ENCODE results near the gene CNTN4.

CNTN4 gene

DNA sequence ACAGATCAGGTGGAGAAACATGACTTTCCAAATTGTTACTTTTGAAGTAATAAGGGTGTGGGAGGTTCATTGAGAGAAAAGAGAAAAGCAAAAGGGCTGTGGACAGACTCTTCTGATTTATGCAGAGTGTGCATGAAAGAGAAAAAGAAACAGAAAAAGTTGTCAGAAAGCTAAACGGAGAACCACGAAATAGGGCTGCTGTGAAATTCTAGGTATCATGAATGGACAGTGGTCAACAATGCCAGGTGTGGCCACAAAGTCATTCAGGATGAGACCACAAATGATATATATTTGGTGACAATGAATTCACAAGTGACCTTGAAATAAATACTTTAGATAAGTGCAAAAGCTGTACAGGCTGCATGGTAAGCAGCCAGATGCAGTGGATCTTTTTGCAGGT, 841.4 kb downstream of the CNTN4 start:
- H3K9me3 Mint-ChIP-seq = no peaks in the 10 kb centered on the region
- no peaks in the 10 kb centered on the region for H3K4me1 Mint-ChIP-seq (ENCODE audit: low read depth)
- H3K4me3 Mint-ChIP-seq = no peak overlapping the region
- no peaks in the 10 kb centered on the region for H3K27me3 Mint-ChIP-seq
- H3K36me3 Mint-ChIP-seq (ENCODE audit: low read depth) = no peaks in the 10 kb centered on the region
- no peak overlapping the region for H3K27ac Mint-ChIP-seq
- intact Hi-C loops (cut with micrococcal nuclease) = no loop called here

DNA sequence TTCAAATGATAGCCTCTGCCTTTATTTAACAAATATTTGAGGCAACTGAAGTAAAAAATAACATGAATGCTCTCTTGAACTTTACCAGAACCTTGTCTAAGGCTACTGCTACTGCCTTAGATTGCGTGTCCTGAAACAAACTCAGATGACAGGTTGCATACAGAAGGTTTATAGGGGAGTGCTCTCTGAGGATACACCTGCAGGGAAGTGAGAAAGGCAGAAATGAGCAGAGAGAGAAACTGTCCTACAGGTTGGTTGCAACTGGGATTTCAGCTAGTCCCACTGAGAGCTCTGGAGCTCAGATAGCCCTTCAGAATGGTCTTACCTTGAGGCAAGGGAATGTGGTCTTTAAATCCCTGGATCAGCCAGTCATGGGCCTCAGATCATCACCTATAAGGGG, 846.0 kb downstream of the CNTN4 start:
- Mint-ChIP-seq H3K36me3 (ENCODE audit: low read depth) (no peaks in the 10 kb centered on the region), H3K27ac (no peak overlapping the region), H3K4me3 (no peak overlapping the region), H3K9me3 (no peaks in the 10 kb centered on the region), H3K4me1 (ENCODE audit: low read depth) (no peaks in the 10 kb centered on the region), H3K27me3 (no peaks in the 10 kb centered on the region)
- intact Hi-C loops (cut with micrococcal nuclease) = no loop called here

DNA sequence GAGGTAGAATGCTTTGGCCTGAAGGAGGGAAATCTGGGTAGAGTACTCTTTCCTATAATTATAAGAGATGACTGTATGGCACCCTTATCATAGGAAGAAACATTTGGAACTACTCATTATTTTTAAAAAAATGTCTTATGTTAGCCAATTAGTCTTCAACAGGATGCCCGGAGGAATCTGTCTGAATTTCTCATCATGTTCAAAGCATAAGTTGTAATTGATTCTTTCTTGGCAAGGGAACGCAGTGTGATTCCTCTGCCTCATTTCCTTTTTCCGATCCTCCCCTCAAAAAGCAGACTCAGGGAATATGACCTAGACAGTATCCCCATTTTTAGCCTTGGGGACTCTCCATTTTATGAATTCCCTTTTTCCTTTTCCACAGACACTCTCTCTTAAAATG, 846.5 kb downstream of the CNTN4 start:
- no peak overlapping the region for H3K27ac Mint-ChIP-seq
- no peaks in the 10 kb centered on the region for H3K9me3 Mint-ChIP-seq
- no peaks in the 10 kb centered on the region for H3K27me3 Mint-ChIP-seq
- intact Hi-C loops (cut with micrococcal nuclease) = no loop called here
- no peaks in the 10 kb centered on the region for H3K4me1 Mint-ChIP-seq (ENCODE audit: low read depth)
- no peaks in the 10 kb centered on the region for H3K36me3 Mint-ChIP-seq (ENCODE audit: low read depth)
- no peak overlapping the region for H3K4me3 Mint-ChIP-seq

DNA sequence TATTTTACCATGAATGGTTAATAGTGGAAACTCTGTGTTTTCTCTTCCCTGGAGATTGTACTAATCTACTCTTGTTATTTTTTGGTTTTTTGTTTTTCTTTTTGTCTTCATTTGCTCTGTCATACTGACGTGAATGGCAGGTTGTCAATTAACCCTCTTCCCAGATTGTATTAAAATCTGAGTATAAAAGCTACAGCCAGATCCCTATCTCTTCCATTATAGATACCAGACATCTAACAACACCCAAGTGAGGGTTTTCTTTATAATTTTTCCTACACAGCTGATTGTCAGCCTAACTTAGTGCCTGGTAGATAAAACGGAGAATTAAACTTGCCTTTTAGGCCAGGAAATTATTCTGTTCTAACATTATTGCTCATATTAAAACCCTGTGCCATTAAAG, 848.9 kb downstream of the CNTN4 start:
- H3K9me3 Mint-ChIP-seq = no peaks in the 10 kb centered on the region
- intact Hi-C loops (cut with micrococcal nuclease) = no loop called here
- H3K27me3 Mint-ChIP-seq = no peaks in the 10 kb centered on the region

DNA sequence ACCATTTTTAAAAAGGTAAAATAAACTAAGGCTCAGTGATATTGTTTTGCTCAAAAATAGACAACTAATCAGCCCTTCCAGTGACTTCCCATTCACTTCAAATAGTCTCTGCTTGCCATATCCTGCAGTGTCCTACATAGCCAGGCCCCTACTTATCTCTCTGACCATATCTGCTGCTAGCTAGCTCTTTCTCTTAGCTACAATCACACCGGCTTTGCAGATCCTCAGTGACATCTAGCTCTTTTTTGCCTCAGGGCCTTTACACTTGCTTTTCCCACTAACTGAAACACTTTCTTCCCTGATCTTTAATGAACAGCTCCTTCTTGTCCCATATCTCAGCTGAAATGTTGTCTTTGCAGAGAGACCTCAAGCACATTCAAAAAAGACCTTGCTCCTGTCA, 850.2 kb downstream of the CNTN4 start:
- H3K4me3 Mint-ChIP-seq = no peak overlapping the region
- H3K9me3 Mint-ChIP-seq = no peaks in the 10 kb centered on the region

More for the DNA sequence above, 848.9 kb downstream of the CNTN4 start:
- Mint-ChIP-seq H3K4me3 (no peak overlapping the region), H3K36me3 (ENCODE audit: low read depth) (no peaks in the 10 kb centered on the region), H3K4me1 (ENCODE audit: low read depth) (no peaks in the 10 kb centered on the region), H3K27ac (no peak overlapping the region)

DNA sequence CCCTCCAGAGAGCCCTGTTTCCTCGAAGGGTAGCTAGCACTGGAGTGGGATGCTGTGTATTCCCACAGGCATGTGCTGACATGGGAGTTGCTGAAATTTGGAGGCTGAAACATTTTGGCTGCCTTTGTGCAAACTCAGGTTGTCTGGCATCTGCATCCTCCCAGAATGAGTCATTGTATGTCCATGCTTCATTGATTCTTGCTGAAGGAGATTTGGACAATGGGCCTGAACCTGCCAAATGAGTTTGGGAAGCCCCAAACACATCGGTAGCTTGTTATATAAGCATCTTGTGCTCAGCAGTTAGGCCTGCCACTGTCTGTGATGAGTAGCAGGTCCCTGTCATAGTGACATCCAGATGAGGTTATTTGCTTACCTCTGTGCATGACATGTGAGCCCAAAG, 851.5 kb downstream of the CNTN4 start:
- intact Hi-C loops (cut with micrococcal nuclease) = no loop called here
- Mint-ChIP-seq H3K4me3 (no peak overlapping the region), H3K4me1 (ENCODE audit: low read depth) (no peaks in the 10 kb centered on the region), H3K27me3 (no peaks in the 10 kb centered on the region), H3K36me3 (ENCODE audit: low read depth) (no peaks in the 10 kb centered on the region), H3K27ac (no peak overlapping the region), H3K9me3 (no peaks in the 10 kb centered on the region)

More for the DNA sequence above, 850.2 kb downstream of the CNTN4 start:
- Mint-ChIP-seq H3K36me3 (ENCODE audit: low read depth) (no peaks in the 10 kb centered on the region), H3K27me3 (no peaks in the 10 kb centered on the region), H3K4me1 (ENCODE audit: low read depth) (no peaks in the 10 kb centered on the region), H3K27ac (no peak overlapping the region)
- intact Hi-C loops (cut with micrococcal nuclease) = no loop called here

DNA sequence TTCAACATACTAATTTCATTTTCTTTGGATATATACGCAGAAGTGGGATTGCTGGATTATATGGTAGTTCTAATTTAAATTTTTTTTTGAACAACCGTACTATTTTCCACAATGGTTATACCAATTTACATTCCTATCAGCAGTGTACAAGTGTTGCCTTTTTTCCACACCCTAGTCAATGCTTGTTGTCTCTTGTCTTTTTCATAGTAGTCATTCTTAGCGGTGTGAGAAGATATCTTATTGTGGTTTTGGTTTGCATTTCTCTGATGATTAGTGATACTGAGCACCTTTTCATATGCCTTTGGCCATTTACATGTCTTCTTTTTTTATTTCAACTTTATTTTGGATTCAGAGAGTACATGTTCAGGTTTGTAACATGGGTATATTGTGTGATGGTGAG, 858.4 kb downstream of the CNTN4 start:
- Mint-ChIP-seq H3K36me3 (ENCODE audit: low read depth) (no peaks in the 10 kb centered on the region), H3K4me3 (no peak overlapping the region), H3K27ac (no peak overlapping the region), H3K27me3 (no peaks in the 10 kb centered on the region), H3K9me3 (no peaks in the 10 kb centered on the region), H3K4me1 (ENCODE audit: low read depth) (no peaks in the 10 kb centered on the region)
- intact Hi-C loops (cut with micrococcal nuclease) = no loop called here

DNA sequence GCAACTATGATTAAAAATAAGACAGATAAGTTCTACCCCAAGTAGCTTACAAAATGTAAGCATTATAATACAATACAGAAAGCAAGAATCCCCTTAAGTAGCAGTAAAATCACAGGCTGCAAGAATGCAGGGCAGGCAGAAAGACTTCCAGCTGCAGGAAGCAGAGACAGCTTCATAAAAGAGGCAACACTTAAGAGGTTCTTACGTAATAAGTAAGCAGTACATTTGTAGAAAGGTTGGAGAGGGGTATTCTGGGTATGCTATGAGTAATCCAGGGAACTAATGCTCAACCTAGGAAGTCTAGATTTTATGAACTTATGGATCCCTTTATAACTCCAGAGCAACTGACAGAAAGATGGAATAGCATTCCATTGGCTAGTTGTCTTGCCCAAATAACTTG, 859.9 kb downstream of the CNTN4 start:
- Mint-ChIP-seq H3K27me3 (no peaks in the 10 kb centered on the region), H3K9me3 (no peaks in the 10 kb centered on the region), H3K36me3 (ENCODE audit: low read depth) (no peaks in the 10 kb centered on the region), H3K4me3 (no peak overlapping the region), H3K4me1 (ENCODE audit: low read depth) (no peaks in the 10 kb centered on the region), H3K27ac (no peak overlapping the region)
- intact Hi-C loops (cut with micrococcal nuclease) = no loop called here

DNA sequence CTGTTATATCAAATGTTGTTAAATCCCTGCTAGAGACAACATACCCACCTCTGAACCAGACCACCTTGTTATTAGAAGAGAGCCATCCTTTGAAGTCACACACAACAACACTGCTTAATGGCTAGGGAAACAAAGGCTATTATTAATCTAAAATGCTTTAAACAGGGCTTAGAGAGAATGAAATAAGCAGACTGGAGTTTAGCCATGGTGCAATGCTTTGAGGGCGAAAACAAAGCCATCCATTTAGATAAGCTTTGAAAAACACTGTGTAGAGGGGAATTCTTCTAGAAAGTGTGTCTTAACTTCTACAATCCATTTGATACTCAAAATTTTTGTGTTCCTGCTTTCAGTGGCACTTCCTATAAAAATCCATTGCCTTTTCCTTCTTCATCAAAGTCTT, 862.9 kb downstream of the CNTN4 start:
- no peaks in the 10 kb centered on the region for H3K27me3 Mint-ChIP-seq
- H3K27ac Mint-ChIP-seq = no peak overlapping the region
- intact Hi-C loops (cut with micrococcal nuclease) = no loop called here
- H3K36me3 Mint-ChIP-seq (ENCODE audit: low read depth) = no peaks in the 10 kb centered on the region
- H3K4me1 Mint-ChIP-seq (ENCODE audit: low read depth) = no peaks in the 10 kb centered on the region
- H3K4me3 Mint-ChIP-seq = no peak overlapping the region
- no peaks in the 10 kb centered on the region for H3K9me3 Mint-ChIP-seq

DNA sequence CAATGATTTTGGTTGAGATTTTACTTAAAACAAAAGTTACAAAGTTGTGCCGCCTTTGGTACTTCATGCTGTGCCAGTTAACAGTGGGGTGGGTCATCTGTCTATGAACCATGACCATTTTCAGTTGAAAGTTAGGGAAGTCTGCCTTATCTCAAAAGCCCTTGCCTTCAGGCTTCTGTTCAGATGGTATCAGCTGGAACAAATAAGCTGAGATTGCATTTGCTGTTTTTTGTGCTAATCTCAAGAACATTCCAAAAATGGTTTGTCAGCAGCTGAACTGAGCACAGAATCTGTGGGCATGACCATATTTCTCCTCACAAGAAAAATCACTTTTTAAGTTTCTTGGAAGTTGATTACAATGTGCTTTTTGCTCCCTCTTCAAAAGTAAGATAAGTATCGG, 869.2 kb downstream of the CNTN4 start:
- Mint-ChIP-seq H3K9me3 (no peaks in the 10 kb centered on the region), H3K27me3 (no peaks in the 10 kb centered on the region), H3K4me1 (ENCODE audit: low read depth) (no peaks in the 10 kb centered on the region), H3K36me3 (ENCODE audit: low read depth) (no peaks in the 10 kb centered on the region), H3K27ac (no peak overlapping the region), H3K4me3 (no peak overlapping the region)
- intact Hi-C loops (cut with micrococcal nuclease) = no loop called here

DNA sequence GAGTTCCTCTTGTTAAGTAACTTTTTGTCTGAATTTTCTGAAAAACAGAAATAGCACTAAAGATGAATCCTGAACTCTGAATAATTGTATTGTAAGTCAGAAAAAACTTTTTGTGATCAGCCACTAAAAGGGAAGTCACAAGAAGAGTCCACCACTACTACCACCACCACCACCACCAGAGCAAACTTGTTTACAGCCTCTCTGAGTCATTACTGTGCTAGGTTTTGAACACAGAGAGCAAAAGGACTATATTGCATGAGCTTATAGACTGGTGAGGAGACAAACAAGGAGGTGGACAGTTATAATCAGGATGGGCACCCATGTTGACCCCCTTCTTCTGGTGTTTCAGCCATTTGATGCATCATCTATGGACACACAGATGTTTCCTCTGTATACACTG, 869.8 kb downstream of the CNTN4 start:
- no peaks in the 10 kb centered on the region for H3K27me3 Mint-ChIP-seq
- no peak overlapping the region for H3K4me3 Mint-ChIP-seq
- H3K36me3 Mint-ChIP-seq (ENCODE audit: low read depth) = no peaks in the 10 kb centered on the region
- H3K9me3 Mint-ChIP-seq = no peaks in the 10 kb centered on the region
- intact Hi-C loops (cut with micrococcal nuclease) = no loop called here
- no peak overlapping the region for H3K27ac Mint-ChIP-seq
- no peaks in the 10 kb centered on the region for H3K4me1 Mint-ChIP-seq (ENCODE audit: low read depth)

DNA sequence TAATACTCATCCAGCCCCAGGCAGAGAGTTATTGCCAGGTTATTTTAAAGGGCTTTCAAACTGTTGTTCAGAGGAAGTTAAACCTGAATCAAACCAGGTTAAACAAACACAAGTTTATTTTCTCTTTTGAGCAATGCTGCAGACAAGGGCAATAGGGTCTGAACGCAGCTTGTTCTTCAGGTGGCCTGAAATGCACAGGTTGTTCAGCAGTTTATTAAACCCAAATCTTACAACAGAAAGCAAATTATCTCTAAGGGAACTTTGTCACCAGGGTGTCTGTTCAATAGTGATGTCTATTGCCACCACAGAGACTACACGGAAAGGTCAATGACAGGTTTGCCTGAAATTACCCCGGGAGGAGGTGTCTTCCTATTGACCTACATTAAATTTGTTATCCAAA, 877.5 kb downstream of the CNTN4 start:
- Mint-ChIP-seq H3K36me3 (ENCODE audit: low read depth) (no peaks in the 10 kb centered on the region), H3K4me1 (ENCODE audit: low read depth) (no peaks in the 10 kb centered on the region), H3K27ac (no peak overlapping the region), H3K4me3 (no peak overlapping the region), H3K27me3 (no peaks in the 10 kb centered on the region), H3K9me3 (no peaks in the 10 kb centered on the region)
- intact Hi-C loops (cut with micrococcal nuclease) = no loop called here

DNA sequence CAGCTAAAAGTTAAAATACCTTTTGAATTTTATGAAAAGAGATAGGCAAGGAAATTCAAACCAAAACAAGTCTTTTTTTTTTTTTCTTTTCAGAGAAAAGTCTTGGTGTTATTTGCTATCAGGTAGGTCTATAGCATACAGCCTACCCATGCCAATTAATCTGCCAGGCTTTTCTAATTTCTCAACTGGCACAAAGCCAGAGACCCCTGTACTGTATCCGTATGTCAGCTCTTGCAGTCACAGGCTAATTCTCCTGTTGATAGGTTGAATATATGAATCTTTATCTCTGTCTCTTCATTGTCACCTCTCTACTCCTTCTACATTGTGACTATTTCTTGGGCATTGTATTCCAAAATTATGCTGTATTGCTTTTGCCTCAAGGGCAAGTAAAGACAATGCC, 878.1 kb downstream of the CNTN4 start:
- H3K4me3 Mint-ChIP-seq = no peak overlapping the region
- no peak overlapping the region for H3K27ac Mint-ChIP-seq
- H3K27me3 Mint-ChIP-seq = no peaks in the 10 kb centered on the region
- H3K4me1 Mint-ChIP-seq (ENCODE audit: low read depth) = no peaks in the 10 kb centered on the region
- H3K9me3 Mint-ChIP-seq = peaks cover 1% of the 10 kb centered on the region
- H3K36me3 Mint-ChIP-seq (ENCODE audit: low read depth) = no peaks in the 10 kb centered on the region
- intact Hi-C loops (cut with micrococcal nuclease) = no loop called here

DNA sequence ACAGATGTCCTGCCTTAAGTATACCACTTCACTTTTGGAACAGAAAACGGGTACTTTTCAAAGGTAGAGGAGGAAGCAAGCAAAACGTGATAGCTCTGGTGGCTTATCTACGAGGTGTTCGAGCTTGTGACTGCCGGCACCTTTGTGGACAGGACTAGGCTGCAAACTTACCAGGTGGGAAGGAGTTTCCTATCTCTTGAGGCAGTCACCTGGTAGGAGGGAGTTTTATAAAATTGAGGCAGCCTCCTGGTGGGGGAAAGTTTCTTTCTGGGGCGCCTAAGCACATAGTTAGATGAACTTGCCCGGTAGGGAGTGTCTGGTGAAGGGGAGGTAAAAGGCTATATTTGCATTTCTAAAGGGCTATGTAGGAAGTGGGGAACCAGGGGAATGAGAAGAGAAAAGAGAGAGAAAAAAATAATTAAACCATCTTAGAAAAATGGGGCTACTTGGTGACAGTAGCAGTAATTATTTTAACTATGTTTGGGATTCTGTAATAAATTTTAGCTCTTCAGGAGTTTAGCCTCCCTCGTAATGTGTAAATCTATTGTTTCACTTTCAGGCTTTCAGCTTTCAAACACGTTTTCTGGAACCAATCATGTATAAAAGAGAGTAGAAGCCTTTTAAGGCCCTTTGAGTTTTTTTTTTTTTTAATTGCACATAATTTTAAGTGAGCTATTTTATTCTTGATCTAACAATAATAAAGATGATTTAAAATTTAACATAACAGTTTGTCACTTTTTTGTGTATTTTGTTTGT, 880.5 kb downstream of the CNTN4 start:
- no peaks in the 10 kb centered on the region for H3K4me1 Mint-ChIP-seq (ENCODE audit: low read depth)
- H3K4me3 Mint-ChIP-seq = no peak overlapping the region
- no peaks in the 10 kb centered on the region for H3K36me3 Mint-ChIP-seq (ENCODE audit: low read depth)
- intact Hi-C loops (cut with micrococcal nuclease) = no loop called here
- no peaks in the 10 kb centered on the region for H3K27me3 Mint-ChIP-seq
- H3K27ac Mint-ChIP-seq = no peak overlapping the region
- H3K9me3 Mint-ChIP-seq = peaks cover 10% of the 10 kb centered on the region

Measured in dendritic cell treated with granulocyte-macrophage colony-stimulating factor and Interleukin-4, amounts not matched to agents 40 ng/mL and 50 ng/mL, for 4 days (primary cell).